ENCODE measurements around the gene GRM8. TPM values are rescaled to one million over a fixed set of nuclear protein-coding genes. Genes with fewer than 3 reads are reported as not detected.

GRM8 gene
- total RNA-seq, 2 donors from 2014 or later = not detected

GRCh38 chr7:126667742-126668366 is 584.9 kb downstream of the GRM8 start:
- Mint-ChIP-seq H3K27ac (no peak overlapping the region), H3K9me3 (peaks cover 12 to 18% of the 10 kb centered on the region in 2 donors), H3K36me3 (no peaks in the 10 kb centered on the region)
- DNase-seq (ENCODE audit: low spot score in 2 of 2) (no peak), ATAC-seq (no peak)

GRCh38 chr7:126662856-126663255 is 589.9 kb downstream of the GRM8 start:
- Mint-ChIP-seq H3K36me3 (no peaks in the 10 kb centered on the region), H3K27ac (no peak overlapping the region), H3K9me3 (peaks cover 12 to 13% of the 10 kb centered on the region in 2 donors)
- ATAC-seq (no peak), DNase-seq (ENCODE audit: low spot score in 2 of 2) (no peak)

GRCh38 chr7:126659124-126659523 is 593.6 kb downstream of the GRM8 start:
- Mint-ChIP-seq H3K27ac (no peak overlapping the region), H3K9me3 (peaks cover 8 to 9% of the 10 kb centered on the region in 2 donors), H3K36me3 (no peaks in the 10 kb centered on the region)
- ATAC-seq (no peak), DNase-seq (ENCODE audit: low spot score in 2 of 2) (no peak)

- Mint-ChIP-seq H3K9me3 (peaks cover 8 to 9% of the 10 kb centered on the region in 2 donors), H3K36me3 (no peaks in the 10 kb centered on the region), H3K27ac (no peak overlapping the region)
- no peak for ATAC-seq
- no peak for DNase-seq (ENCODE audit: low spot score in 2 of 2)
Observed at GRCh38 chr7:126658684-126659083, 594.1 kb downstream of the GRM8 start.

- Mint-ChIP-seq H3K27ac (peak overlapping the region in 1 of 2 donors; percentile 5), H3K9me3 (peaks cover 5 to 9% of the 10 kb centered on the region in 2 donors), H3K36me3 (no peaks in the 10 kb centered on the region)
- DNase-seq (ENCODE audit: low spot score in 2 of 2) (no peak), ATAC-seq (no peak)
Observed at GRCh38 chr7:126657599-126658358, 595.0 kb downstream of the GRM8 start.

GRCh38 chr7:126657137-126657536 is 595.6 kb downstream of the GRM8 start:
- no peak for ATAC-seq
- no peaks in the 10 kb centered on the region for H3K36me3 Mint-ChIP-seq
- H3K9me3 Mint-ChIP-seq = peaks cover 4 to 9% of the 10 kb centered on the region in 2 donors
- no peak overlapping the region for H3K27ac Mint-ChIP-seq
- DNase-seq (ENCODE audit: low spot score in 2 of 2) = no peak

GRCh38 chr7:126656165-126656564 is 596.6 kb downstream of the GRM8 start:
- Mint-ChIP-seq H3K27ac (no peak overlapping the region), H3K9me3 (peaks cover 4 to 9% of the 10 kb centered on the region in 2 donors), H3K36me3 (no peaks in the 10 kb centered on the region)
- ATAC-seq = no peak
- DNase-seq (ENCODE audit: low spot score in 2 of 2) = no peak

GRCh38 chr7:126637538-126637937 is 615.2 kb downstream of the GRM8 start:
- peaks cover 0 to 2% of the 10 kb centered on the region in 2 donors for H3K9me3 Mint-ChIP-seq
- ATAC-seq (no peak), DNase-seq (ENCODE audit: low spot score in 2 of 2) (no peak)
- H3K27ac Mint-ChIP-seq = no peak overlapping the region
- H3K36me3 Mint-ChIP-seq = no peaks in the 10 kb centered on the region

- DNase-seq (ENCODE audit: low spot score in 2 of 2) (no peak), ATAC-seq (no peak)
- Mint-ChIP-seq H3K27ac (no peak overlapping the region), H3K9me3 (peaks cover 0 to 4% of the 10 kb centered on the region in 2 donors), H3K36me3 (no peaks in the 10 kb centered on the region)
Observed at GRCh38 chr7:126635545-126635944, 617.2 kb downstream of the GRM8 start.

GRCh38 chr7:126608339-126608776 is 644.4 kb downstream of the GRM8 start:
- DNase-seq (ENCODE audit: low spot score in 2 of 2) (peak in 1 of 2 donors; percentile 3), ATAC-seq (no peak)
- Mint-ChIP-seq H3K9me3 (no peaks in the 10 kb centered on the region), H3K36me3 (no peaks in the 10 kb centered on the region), H3K27ac (no peak overlapping the region)

GRCh38 chr7:126606331-126606730 is 646.4 kb downstream of the GRM8 start:
- no peak overlapping the region for H3K27ac Mint-ChIP-seq
- H3K36me3 Mint-ChIP-seq = no peaks in the 10 kb centered on the region
- ATAC-seq = no peak
- no peak for DNase-seq (ENCODE audit: low spot score in 2 of 2)
- no peaks in the 10 kb centered on the region for H3K9me3 Mint-ChIP-seq

GRCh38 chr7:126605553-126605952 is 647.2 kb downstream of the GRM8 start:
- ATAC-seq (no peak), DNase-seq (ENCODE audit: low spot score in 2 of 2) (no peak)
- Mint-ChIP-seq H3K9me3 (no peaks in the 10 kb centered on the region), H3K27ac (no peak overlapping the region), H3K36me3 (no peaks in the 10 kb centered on the region)

- DNase-seq (ENCODE audit: low spot score in 2 of 2) (no peak), ATAC-seq (no peak)
- Mint-ChIP-seq H3K9me3 (no peaks in the 10 kb centered on the region), H3K36me3 (no peaks in the 10 kb centered on the region), H3K27ac (no peak overlapping the region)
Observed at GRCh38 chr7:126605056-126605455, 647.7 kb downstream of the GRM8 start.

GRCh38 chr7:126589068-126589684 is 663.6 kb downstream of the GRM8 start:
- Mint-ChIP-seq H3K9me3 (peaks cover 11 to 31% of the 10 kb centered on the region in 2 donors), H3K27ac (no peak overlapping the region), H3K36me3 (peaks cover 0 to 12% of the 10 kb centered on the region in 2 donors)
- ATAC-seq (no peak), DNase-seq (ENCODE audit: low spot score in 2 of 2) (no peak)

- ATAC-seq (no peak), DNase-seq (ENCODE audit: low spot score in 2 of 2) (no peak)
- Mint-ChIP-seq H3K36me3 (no peaks in the 10 kb centered on the region), H3K9me3 (peaks cover 9 to 13% of the 10 kb centered on the region in 2 donors), H3K27ac (no peak overlapping the region)
Observed at GRCh38 chr7:126578338-126578737, 674.4 kb downstream of the GRM8 start.

GRCh38 chr7:126574276-126575250 is 678.2 kb downstream of the GRM8 start:
- no peak for ATAC-seq
- no peak overlapping the region for H3K27ac Mint-ChIP-seq
- peaks cover 11 to 13% of the 10 kb centered on the region in 2 donors for H3K9me3 Mint-ChIP-seq
- DNase-seq (ENCODE audit: low spot score in 2 of 2) = no peak
- H3K36me3 Mint-ChIP-seq = no peaks in the 10 kb centered on the region

Measured in activated naive CD4-positive, alpha-beta T cell treated with anti-CD3 and anti-CD28 coated beads, Interleukin-2, amount 50 U/mL, for 72 hours (primary cell).